K562 (cell line): ENCODE measurements around the gene PRKAG2. TPM values are rescaled to one million over a fixed set of nuclear protein-coding genes. Genes with fewer than 3 reads are reported as not detected.
A peak's percentile ranks its signal among the peaks of the same experiment; 100 is the strongest.

Source experiments
- ASH1L ChIP-seq: fragments of 450-650 bp; IDR thresholded peaks from 2 replicates; pipeline ENCODE4 v1.6.1; 2018; ENCODE audit warnings: borderline replicate concordance, mild to moderate bottlenecking, low read depth; ENCODE audit not compliant: partially characterized antibody
- CHD7 ChIP-seq: fragments of 200-600 bp; sonication (generic); IDR thresholded peaks from one replicate; pipeline ENCODE4 v1.6.1; 2012; ENCODE audit warnings: mild to moderate bottlenecking, low read depth, low read length, inconsistent platforms
- KAT8 ChIP-seq: fragments of 450-650 bp; IDR thresholded peaks from 2 replicates; pipeline ENCODE4 v1.6.1; 2016; ENCODE audit warnings: low read depth, mild to moderate bottlenecking
- L3MBTL2 ChIP-seq: fragments of 450-650 bp; IDR thresholded peaks from 2 replicates; pipeline ENCODE4 v1.6.1; 2016; ENCODE audit warnings: mild to moderate bottlenecking, moderate library complexity
- ZNF197 ChIP-seq: fragments of 200-800 bp; sonication (Bioruptor generic); IDR thresholded peaks from 2 replicates; pipeline ENCODE4 v1.6.1; 2016; ENCODE audit warnings: low read depth, missing genetic modification characterization, missing compliant biosample characterization
- ZNF407 ChIP-seq: fragments of 450-650 bp; IDR thresholded peaks from 2 replicates; pipeline ENCODE4 v1.6.1; 2016; ENCODE audit warnings: low read depth
- ZNF431 ChIP-seq: sonication (generic); formaldehyde crosslinking; IDR thresholded peaks from 2 replicates; pipeline ENCODE4 v1.8.0; 2022; ENCODE audit warnings: mild to moderate bottlenecking, missing genetic modification reagents
- polyA plus RNA-seq, 8 experiments: library from polyadenylated mRNA; depleted of rRNA in 4 of 8; stranded (reverse) in 5 of 8; unstranded in 3 of 8; fragments of >200 nt; fragmentation: Nextera tagmentation in 2 of 8; fragmentation: Illumina TruSeq in 1 of 8; extraction: Ambion mirVana in 2 of 8; extraction: Trizol in 1 of 8; gene quantifications; 2 replicates each; pipeline versions ENCODE4 v1.2.1 to v1.2.3, GENCODE V29; 2011 to 2014; ENCODE audit warnings: inconsistent platforms in 1 of 8, missing spikeins in 1 of 8
- total RNA-seq, 7 experiments: library from RNA; depleted of rRNA in 6 of 7; stranded (reverse); fragments of >200 nt in 6 of 7; fragmentation: Illumina TruSeq in 2 of 7; extraction: Trizol in 2 of 7; gene quantifications; 2 replicates each; pipeline versions ENCODE4 v1.2.1 to v1.2.3, GENCODE V29; 2011 to 2021; ENCODE audit warnings: low replicate concordance in 1 of 7

The PRKAG2 gene
- total and polyA plus RNA-seq, 9 of the 15 experiments (the other 6 are each of a cell fraction or from before 2014, with no cell fraction given) = 0.99 to 5.6 (median 3.3) TPM

DNA sequence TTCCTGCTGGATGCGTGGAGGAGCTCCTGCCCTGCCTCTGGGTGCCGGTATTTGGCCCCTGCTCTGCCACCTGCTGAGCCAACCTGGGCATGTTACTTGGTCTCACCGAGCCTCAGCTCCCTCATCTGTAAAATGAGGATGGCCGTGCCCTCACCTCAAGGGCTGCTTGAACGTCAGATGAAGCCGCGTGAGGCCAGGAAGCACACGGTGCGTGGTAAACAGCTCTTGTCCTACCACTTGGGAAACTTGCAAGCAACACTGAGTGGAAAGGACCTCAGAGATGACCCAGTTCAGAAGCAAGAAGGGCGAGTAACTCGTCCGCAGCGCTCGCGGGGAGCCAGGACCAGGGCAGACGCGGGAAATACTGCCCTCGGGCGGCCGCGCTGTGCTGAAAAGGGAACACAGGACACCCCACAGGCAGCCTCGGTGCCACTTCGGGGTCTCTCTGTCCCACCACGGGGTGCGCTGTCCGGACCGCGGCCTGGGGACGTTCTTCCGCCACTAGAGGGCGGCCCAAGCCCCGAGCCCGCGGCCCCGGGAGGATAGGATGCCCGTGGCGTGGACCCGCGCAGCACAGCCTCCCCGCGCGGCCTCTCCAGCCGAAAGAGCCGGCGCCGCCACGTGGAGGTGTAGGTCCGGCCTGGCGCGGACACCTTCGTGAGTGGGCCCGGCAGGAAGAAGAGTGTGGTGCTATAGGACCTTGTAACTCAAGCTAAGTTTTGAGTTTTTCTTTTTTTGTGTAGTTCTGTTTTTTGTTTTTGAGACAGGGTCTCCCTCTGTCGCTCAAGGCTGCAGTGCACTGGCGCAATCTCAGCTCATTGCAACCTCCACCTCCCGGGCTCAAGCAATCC is 94.1 kb downstream of the PRKAG2 start (continued):
- TF ChIP-seq ZNF407 (no peak), CHD7 (no peak), ZNF431 (CRISPR knock-in tag) (no peak), KAT8 (no peak), ZNF197 (CRISPR knock-in tag) (no peak), L3MBTL2 (peak; percentile 62), ASH1L (no peak)
